Activated CD4-positive, alpha-beta T cell treated with anti-CD3 and anti-CD28 coated beads for 48 hours (primary cell): ENCODE data around the gene TMEM141.
A peak's percentile ranks its signal among the peaks of the same experiment; 100 is the strongest.
"Not testable (repeated sequence)": the region's sequence is repeated elsewhere in the genome, so short reads cannot be mapped to it uniquely, and the experiment has no call there.

Experiments used
- DNase-seq: peaks from one replicate; pipeline ENCODE4 v3.0.0-alpha.2; 2020

The TMEM141 gene

GRCh38 chr9:136774416-136775045, 16.6 kb upstream of the TMEM141 start:
- no peak for DNase-seq

GRCh38 chr9:136775191-136775590, 16.0 kb upstream of the TMEM141 start:
- DNase-seq: no peak

- DNase-seq: no peak
Measured at GRCh38 chr9:136776947-136777346, 14.2 kb upstream of the TMEM141 start.

GRCh38 chr9:136777359-136777758, 13.8 kb upstream of the TMEM141 start:
- no peak for DNase-seq

GRCh38 chr9:136779808-136780207, 11.3 kb upstream of the TMEM141 start:
- no peak for DNase-seq

GRCh38 chr9:136782452-136782851, 8.7 kb upstream of the TMEM141 start:
- DNase-seq: no peak

GRCh38 chr9:136784249-136784996, 6.7 kb upstream of the TMEM141 start:
- no peak for DNase-seq

- DNase-seq: no peak
Measured at GRCh38 chr9:136784997-136785361, 6.2 kb upstream of the TMEM141 start.

GRCh38 chr9:136785565-136786355, 5.4 kb upstream of the TMEM141 start:
- not testable (repeated sequence) for DNase-seq

- no peak for DNase-seq
Measured at GRCh38 chr9:136786451-136786850, 4.7 kb upstream of the TMEM141 start.

- DNase-seq: not testable (repeated sequence)
Measured at GRCh38 chr9:136786983-136787382, 4.2 kb upstream of the TMEM141 start.

GRCh38 chr9:136787690-136788400, 3.3 kb upstream of the TMEM141 start:
- peak; percentile 80 for DNase-seq

- not testable (repeated sequence) for DNase-seq
Measured at GRCh38 chr9:136788644-136789522, 2.3 kb upstream of the TMEM141 start.

- DNase-seq: no peak
Measured at GRCh38 chr9:136789523-136789937, 1.6 kb upstream of the TMEM141 start.

- DNase-seq: peak; percentile 77
Measured at GRCh38 chr9:136791516-136792276, 552 bp downstream of the TMEM141 start.

- no peak for DNase-seq
Measured at GRCh38 chr9:136792321-136793085, 1.4 kb downstream of the TMEM141 start.

GRCh38 chr9:136793086-136793946, 2.2 kb downstream of the TMEM141 start:
- DNase-seq: no peak

GRCh38 chr9:136794281-136794999, 3.3 kb downstream of the TMEM141 start:
- no peak for DNase-seq

- DNase-seq: no peak
Measured at GRCh38 chr9:136795000-136795348, 3.8 kb downstream of the TMEM141 start.
